ENCODE results near the gene CEP112. TPM values are rescaled to one million over a fixed set of nuclear protein-coding genes. Genes with fewer than 3 reads are reported as not detected.
A peak's percentile ranks its signal among the peaks of the same experiment; 100 is the strongest.
"Not testable (repeated sequence)": the region's sequence is repeated elsewhere in the genome, so short reads cannot be mapped to it uniquely, and the experiment has no call there.

Gene CEP112
- total and polyA plus RNA-seq, 8 donors = 15.1 to 23.8 (median 19.7) TPM

DNA sequence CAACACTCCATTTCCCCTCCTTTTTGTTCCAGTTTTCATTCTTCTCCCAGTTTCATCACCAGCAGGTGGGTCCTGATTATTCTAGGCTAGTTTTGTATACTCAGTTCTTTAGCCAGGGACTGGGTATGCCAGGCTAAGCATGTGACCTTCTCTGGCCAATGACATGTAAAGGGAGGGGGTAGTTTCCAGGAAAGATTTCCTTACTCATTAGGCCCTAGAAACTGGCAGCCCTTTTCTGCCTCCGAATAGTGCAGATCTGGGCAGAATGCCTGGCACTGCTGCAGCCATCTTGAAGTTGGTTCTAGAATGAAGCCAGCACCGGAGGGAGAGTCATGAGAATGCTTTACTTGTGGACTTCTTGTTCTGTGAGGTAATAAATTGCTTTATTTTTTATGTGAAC, 503.6 kb downstream of the CEP112 start:
- Histone ChIP-seq H3K9me3 (no peaks in the 10 kb centered on the region), H3K27me3 (no peaks in the 10 kb centered on the region), H3K36me3 (no peaks in the 10 kb centered on the region), H3K27ac (no peak overlapping the region), H3K4me1 (no peaks in the 10 kb centered on the region), H3K4me3 (no peak overlapping the region)
- intact Hi-C loops (cut with DNase I) = no loop called here
- no peak for DNase-seq
- TF ChIP-seq, protein P1, sequence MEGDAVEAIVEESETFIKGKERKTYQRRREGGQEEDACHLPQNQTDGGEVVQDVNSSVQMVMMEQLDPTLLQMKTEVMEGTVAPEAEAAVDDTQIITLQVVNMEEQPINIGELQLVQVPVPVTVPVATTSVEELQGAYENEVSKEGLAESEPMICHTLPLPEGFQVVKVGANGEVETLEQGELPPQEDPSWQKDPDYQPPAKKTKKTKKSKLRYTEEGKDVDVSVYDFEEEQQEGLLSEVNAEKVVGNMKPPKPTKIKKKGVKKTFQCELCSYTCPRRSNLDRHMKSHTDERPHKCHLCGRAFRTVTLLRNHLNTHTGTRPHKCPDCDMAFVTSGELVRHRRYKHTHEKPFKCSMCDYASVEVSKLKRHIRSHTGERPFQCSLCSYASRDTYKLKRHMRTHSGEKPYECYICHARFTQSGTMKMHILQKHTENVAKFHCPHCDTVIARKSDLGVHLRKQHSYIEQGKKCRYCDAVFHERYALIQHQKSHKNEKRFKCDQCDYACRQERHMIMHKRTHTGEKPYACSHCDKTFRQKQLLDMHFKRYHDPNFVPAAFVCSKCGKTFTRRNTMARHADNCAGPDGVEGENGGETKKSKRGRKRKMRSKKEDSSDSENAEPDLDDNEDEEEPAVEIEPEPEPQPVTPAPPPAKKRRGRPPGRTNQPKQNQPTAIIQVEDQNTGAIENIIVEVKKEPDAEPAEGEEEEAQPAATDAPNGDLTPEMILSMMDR (IDR thresholded peaks at IDR 0.05) = no peak
- ATAC-seq = no peak

DNA sequence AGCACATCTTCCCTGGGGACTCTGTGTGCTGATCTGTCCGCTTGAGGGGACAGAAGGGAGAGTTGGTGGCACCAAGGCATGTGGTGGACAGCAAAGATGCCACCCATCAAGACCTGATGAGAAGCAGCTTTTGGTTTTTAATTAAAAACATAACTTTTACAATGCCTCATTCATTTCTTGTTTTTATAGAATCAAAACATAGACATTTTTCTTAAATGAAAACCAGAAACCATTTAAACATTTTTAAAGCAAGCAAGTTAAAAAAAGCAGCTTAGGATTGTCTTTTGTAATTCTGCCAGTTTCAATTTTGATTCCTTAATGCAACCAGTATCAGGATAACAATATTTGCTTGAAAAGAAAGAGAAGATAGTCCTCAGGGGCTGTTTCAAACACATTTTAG, 506.8 kb downstream of the CEP112 start:
- no peaks in the 10 kb centered on the region for H3K36me3 ChIP-seq
- intact Hi-C loops (cut with DNase I) = no loop called here
- ATAC-seq (no peak), DNase-seq (no peak)
- H3K27ac ChIP-seq = no peak overlapping the region
- H3K4me1 ChIP-seq = no peaks in the 10 kb centered on the region
- H3K27me3 ChIP-seq = no peaks in the 10 kb centered on the region
- no peak overlapping the region for H3K4me3 ChIP-seq
- no peaks in the 10 kb centered on the region for H3K9me3 ChIP-seq
- TF ChIP-seq, protein P1 (IDR thresholded peaks at IDR 0.05) = no peak

DNA sequence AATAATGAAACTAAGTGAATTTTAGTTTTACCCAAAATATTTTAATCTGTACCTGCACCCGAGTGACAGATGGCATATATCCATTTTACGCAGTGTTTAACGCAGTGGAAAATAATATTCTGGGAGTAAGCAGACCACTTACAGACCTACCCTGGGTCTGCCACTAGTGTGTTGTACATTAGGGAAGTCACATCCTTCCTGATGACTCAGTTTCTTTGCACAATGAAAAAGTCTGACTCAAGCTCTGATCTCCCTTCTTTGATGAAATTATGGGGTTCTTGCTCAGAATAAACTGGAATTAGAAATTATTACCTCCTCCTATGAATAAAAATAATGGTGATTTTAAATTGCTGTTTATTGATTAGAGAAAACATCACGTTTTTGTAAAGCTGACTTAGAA, 507.3 kb downstream of the CEP112 start:
- Histone ChIP-seq H3K4me3 (no peak overlapping the region), H3K36me3 (no peaks in the 10 kb centered on the region), H3K4me1 (no peaks in the 10 kb centered on the region), H3K27ac (no peak overlapping the region), H3K27me3 (no peaks in the 10 kb centered on the region), H3K9me3 (no peaks in the 10 kb centered on the region)
- DNase-seq (no peak), ATAC-seq (no peak)
- intact Hi-C loops (cut with DNase I) = no loop called here
- TF ChIP-seq, protein P1 (IDR thresholded peaks at IDR 0.05) = no peak

DNA sequence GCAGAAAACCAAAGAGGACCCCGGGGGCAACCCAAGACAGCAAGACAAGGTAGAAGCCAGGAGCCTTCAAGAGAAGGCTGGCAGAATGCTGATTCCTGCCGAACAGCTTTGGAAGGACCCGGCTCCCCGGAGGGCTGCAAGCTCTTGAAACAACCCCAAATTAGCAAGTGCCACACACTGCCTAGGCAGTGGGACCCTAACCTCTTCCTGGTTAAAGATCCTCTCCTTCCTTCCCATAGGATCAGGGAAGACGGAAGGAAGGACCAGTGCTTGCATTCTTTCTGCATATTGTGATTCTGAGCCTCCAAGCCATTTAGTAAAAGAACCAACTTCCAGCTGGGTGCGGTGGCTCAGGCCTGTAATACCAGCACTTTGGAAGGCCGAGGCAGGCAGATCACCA, 508.5 kb downstream of the CEP112 start:
- H3K36me3 ChIP-seq = no peaks in the 10 kb centered on the region
- no peak overlapping the region for H3K4me3 ChIP-seq
- H3K4me1 ChIP-seq = peaks cover 0 to 3% of the 10 kb centered on the region in 2 donors
- no peak overlapping the region for H3K27ac ChIP-seq
- intact Hi-C loops (cut with DNase I) = no loop called here
- DNase-seq (no peak), ATAC-seq (no peak)
- H3K27me3 ChIP-seq = no peaks in the 10 kb centered on the region
- TF ChIP-seq, protein P1 (IDR thresholded peaks at IDR 0.05) = no peak
- no peaks in the 10 kb centered on the region for H3K9me3 ChIP-seq

DNA sequence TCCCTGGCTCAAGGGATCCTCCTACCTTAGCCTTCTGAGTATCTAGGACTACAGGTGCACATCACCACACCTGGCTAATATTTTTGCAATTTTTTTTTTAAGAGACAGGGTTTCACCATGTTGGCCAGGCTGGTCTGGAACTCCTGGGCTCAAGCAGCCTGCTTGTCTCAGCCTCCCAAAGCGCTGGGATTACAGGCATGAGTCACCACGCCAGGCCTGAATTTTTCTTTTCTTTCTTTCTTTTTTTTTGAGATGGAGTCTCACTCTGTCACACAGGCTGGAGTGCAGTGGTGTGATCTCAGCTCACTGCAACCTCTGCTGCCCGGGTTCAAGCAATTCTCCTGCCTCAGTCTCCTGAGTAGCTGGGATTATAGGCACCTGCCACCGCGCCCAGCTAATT, 510.2 kb downstream of the CEP112 start:
- ATAC-seq = not testable (repeated sequence)

DNA sequence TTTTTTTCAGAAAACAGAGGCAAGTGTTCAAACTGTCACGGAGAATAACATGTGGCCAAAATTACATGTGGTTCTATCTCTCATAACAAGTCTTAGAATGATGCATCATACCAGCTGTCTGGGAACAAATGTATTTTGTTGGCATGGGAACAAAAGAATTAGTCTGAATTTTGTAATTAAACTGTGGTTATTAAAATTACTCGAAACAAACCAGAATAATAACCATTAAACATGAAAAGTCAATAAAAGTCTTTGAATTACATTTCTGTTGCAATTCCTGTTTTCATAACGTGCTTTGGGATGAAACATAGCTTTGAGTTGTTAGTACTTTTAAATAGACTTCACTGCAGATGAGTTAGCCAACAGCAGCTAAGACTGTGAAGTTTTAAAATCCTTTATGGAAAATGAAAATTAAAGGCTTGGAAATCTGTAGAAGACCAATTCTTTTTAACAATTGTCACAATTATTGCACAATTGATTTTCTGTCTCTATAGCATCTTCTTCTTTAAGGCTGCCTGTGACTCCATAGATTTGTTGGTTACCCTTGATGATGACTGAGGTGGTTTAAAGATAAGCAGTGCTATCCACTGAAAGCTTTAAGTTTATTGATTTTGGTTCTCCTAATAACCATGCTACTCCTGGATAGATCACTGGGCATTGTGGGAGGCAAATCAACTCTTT, 512.6 kb downstream of the CEP112 start:
- no peaks in the 10 kb centered on the region for H3K36me3 ChIP-seq
- ATAC-seq (peak; percentile 34), DNase-seq (peak in 1 of 4 donors; percentile 36)
- no peaks in the 10 kb centered on the region for H3K27me3 ChIP-seq
- no peak overlapping the region for H3K4me3 ChIP-seq
- TF ChIP-seq, protein P1 (IDR thresholded peaks at IDR 0.05) = no peak
- H3K4me1 ChIP-seq = peaks cover under 1 to 5% of the 10 kb centered on the region in 2 donors
- intact Hi-C loops (cut with DNase I) = no loop called here
- no peak overlapping the region for H3K27ac ChIP-seq
- H3K9me3 ChIP-seq = no peaks in the 10 kb centered on the region

More for the DNA sequence above, 510.2 kb downstream of the CEP112 start:
- H3K9me3 ChIP-seq; intact Hi-C loops (cut with DNase I); H3K27ac ChIP-seq; H3K4me1 ChIP-seq; H3K36me3 ChIP-seq; H3K27me3 ChIP-seq; H3K4me3 ChIP-seq; DNase-seq: not testable (repeated sequence)

Data from left lung (tissue), 10 donors.